ENCODE results near the gene PRPSAP1. TPM values are rescaled to one million over a fixed set of nuclear protein-coding genes. Genes with fewer than 3 reads are reported as not detected.

Gene PRPSAP1
- total RNA-seq, 1 donor from 2014 or later = 57.5 TPM

GRCh38 chr17:76292567-76292966 is 61.1 kb downstream of the PRPSAP1 start:
- TF ChIP-seq CTCF (conservative IDR thresholded peaks at IDR 0.05; ENCODE audit: low read depth, low read length) = no peak
- no peak for DNase-seq (ENCODE audit: low read depth)
- H3K4me3 ChIP-seq (ENCODE audit: low read depth, low read length) = no peak overlapping the region

GRCh38 chr17:76281573-76282371 is 71.9 kb downstream of the PRPSAP1 start:
- TF ChIP-seq CTCF (conservative IDR thresholded peaks at IDR 0.05; ENCODE audit: low read depth, low read length) = no peak
- no peak overlapping the region for H3K4me3 ChIP-seq (ENCODE audit: low read depth, low read length)
- DNase-seq (ENCODE audit: low read depth) = no peak

- no peak for DNase-seq (ENCODE audit: low read depth)
- no peak for TF ChIP-seq CTCF (conservative IDR thresholded peaks at IDR 0.05; ENCODE audit: low read depth, low read length)
- no peak overlapping the region for H3K4me3 ChIP-seq (ENCODE audit: low read depth, low read length)
These were observed 73.1 kb downstream of the PRPSAP1 start for GRCh38 chr17:76280650-76281049.

- TF ChIP-seq CTCF (conservative IDR thresholded peaks at IDR 0.05; ENCODE audit: low read depth, low read length) = no peak
- no peak overlapping the region for H3K4me3 ChIP-seq (ENCODE audit: low read depth, low read length)
- DNase-seq (ENCODE audit: low read depth) = no peak
These were observed 73.9 kb downstream of the PRPSAP1 start for GRCh38 chr17:76279742-76280287.

- no peak for DNase-seq (ENCODE audit: low read depth)
- TF ChIP-seq CTCF (conservative IDR thresholded peaks at IDR 0.05; ENCODE audit: low read depth, low read length) = peak; percentile 97
- H3K4me3 ChIP-seq (ENCODE audit: low read depth, low read length) = no peak overlapping the region
These were observed 74.6 kb downstream of the PRPSAP1 start for GRCh38 chr17:76278952-76279741.

GRCh38 chr17:76278268-76278908 is 75.3 kb downstream of the PRPSAP1 start:
- no peak for DNase-seq (ENCODE audit: low read depth)
- no peak overlapping the region for H3K4me3 ChIP-seq (ENCODE audit: low read depth, low read length)
- no peak for TF ChIP-seq CTCF (conservative IDR thresholded peaks at IDR 0.05; ENCODE audit: low read depth, low read length)

All from epithelial cell of proximal tubule (primary cell).